Thyroid gland (tissue), 4 donors: Measurements from ENCODE around the gene HES3. TPM values are rescaled to one million over a fixed set of nuclear protein-coding genes. Genes with fewer than 3 reads are reported as not detected.
A peak's percentile ranks its signal among the peaks of the same experiment; 100 is the strongest.

Experiments used
- DNase-seq, 2 donors: peaks; one replicate each; pipeline ENCODE4 v3.0.0-alpha.2; 2019
- H3K27ac ChIP-seq, 3 donors: fragments of 200-600 bp; sonication (generic); 1 replicate in 2 of 3; 2 replicates in 1 of 3; pipeline ENCODE4 v1.5.1; 2016 to 2019; ENCODE audit warnings: mild to moderate bottlenecking in 1 of 3, moderate library complexity in 1 of 3
- H3K27me3 ChIP-seq: fragments of 200-600 bp; sonication (generic); one replicate; pipeline ENCODE4 v1.5.1; 2019
- H3K36me3 ChIP-seq, 2 donors: fragments of 200-600 bp; sonication (generic); one replicate each; pipeline ENCODE4 v1.5.1; 2016 to 2019
- H3K4me1 ChIP-seq, 2 donors: fragments of 200-600 bp; sonication (generic); one replicate each; pipeline ENCODE4 v1.5.1; 2017 to 2019
- H3K4me3 ChIP-seq, 3 donors: fragments of 200-600 bp; sonication (generic); replicated peaks in 1 of 3; 1 replicate in 2 of 3; 2 replicates in 1 of 3; pipeline ENCODE4 v1.5.1; 2016; ENCODE audit warnings: mild to moderate bottlenecking in 1 of 3
- H3K9me3 ChIP-seq: fragments of 200-600 bp; sonication (generic); one replicate; pipeline ENCODE4 v1.5.1; 2017
- CTCF ChIP-seq, 6 experiments: fragments of 200-600 bp in 3 of 6; fragments of 450-650 bp in 3 of 6; sonication (generic) in 3 of 6; IDR thresholded peaks; one replicate each; pipeline ENCODE4 v1.5.1; 2016 to 2019; ENCODE audit warnings: antibody characterized with exemption in 6 of 6, mild to moderate bottlenecking in 2 of 6, inconsistent platforms in 1 of 6, moderate library complexity in 1 of 6
- POLR2A ChIP-seq, 2 donors: fragments of 450-650 bp; IDR thresholded peaks; one replicate each; pipeline ENCODE4 v1.6.1; 2017; ENCODE audit warnings: antibody characterized with exemption in 2 of 2, mild to moderate bottlenecking in 2 of 2, moderate library complexity in 1 of 2
- WGBS, 2 donors: methylation state at CpG; one replicate each; pipeline ENCODE4 v1.1.5; 2017; 5-methylcytosine and 5-hydroxymethylcytosine counted together
- intact Hi-C: fragments of 100-400 bp; cut with DNase I; formaldehyde crosslinking; loops from one replicate; pipeline ENCODE4 v1.15.1; 2023
- total RNA-seq, 4 donors: library from RNA; depleted of rRNA; stranded (reverse); fragments of >200 nt; gene quantifications; one replicate each; pipeline ENCODE4 v1.2.3, GENCODE V29; 2016

Gene HES3
- total RNA-seq, 4 donors from 2014 or later: not detected

DNA sequence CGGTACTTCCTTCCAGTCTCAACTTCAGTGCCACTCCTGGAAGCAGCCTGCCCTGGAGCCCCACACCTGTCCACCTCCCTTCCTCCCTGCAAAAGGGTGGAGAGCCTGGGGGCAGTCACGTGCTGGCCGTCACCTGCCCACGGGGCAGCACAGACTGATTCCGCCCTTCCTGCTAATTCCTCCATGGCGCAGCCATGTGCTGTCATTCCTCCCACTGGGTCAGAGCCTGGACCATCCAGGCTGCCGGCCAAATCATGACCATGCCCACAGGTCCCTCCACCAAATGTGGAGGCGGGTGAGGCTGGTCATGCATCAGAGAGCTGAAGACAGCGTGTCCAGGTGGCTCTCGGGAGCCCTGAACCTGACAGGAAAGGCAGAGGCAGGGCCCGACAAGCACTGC is 41.4 kb downstream of the HES3 start:
- H3K36me3 ChIP-seq: no peaks in the 10 kb centered on the region
- no peak overlapping the region for H3K27ac ChIP-seq
- 50% methylated on average over 11 of the region's 11 CpGs; no CpG with 5 or more reads in 1 of the 2 donors for WGBS, 2 donors
- no peak for TF ChIP-seq POLR2A (IDR thresholded peaks at IDR 0.05)
- no peak for TF ChIP-seq CTCF (IDR thresholded peaks at IDR 0.05)
- intact Hi-C loops: no loop called here
- no peaks in the 10 kb centered on the region for H3K9me3 ChIP-seq
- H3K27me3 ChIP-seq: no peaks in the 10 kb centered on the region
- no peak overlapping the region for H3K4me3 ChIP-seq
- H3K4me1 ChIP-seq: peaks cover 20 to 37% of the 10 kb centered on the region in 2 donors
- peak; percentile 74 to 78 for DNase-seq

DNA sequence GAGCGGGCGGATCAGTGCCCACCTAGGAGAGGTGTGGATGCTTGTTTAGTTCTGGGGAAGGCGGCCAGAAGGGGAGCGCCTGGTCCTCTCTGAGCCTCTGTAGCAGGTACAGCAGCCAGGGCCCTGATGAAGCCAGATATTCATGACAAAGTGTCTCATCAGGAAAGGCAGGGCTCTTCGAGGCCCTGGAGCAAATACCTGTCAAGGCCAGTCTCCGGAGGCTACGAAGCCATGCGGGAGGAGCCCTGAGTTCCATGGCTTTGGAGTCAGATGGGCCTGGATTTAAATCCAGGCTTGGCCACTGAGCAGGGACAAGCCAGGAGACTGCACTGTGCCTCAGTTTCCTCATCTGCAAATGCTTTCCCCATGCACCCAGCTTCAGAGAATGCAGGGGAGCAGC is 42.3 kb downstream of the HES3 start:
- TF ChIP-seq POLR2A (IDR thresholded peaks at IDR 0.05) (no peak), CTCF (IDR thresholded peaks at IDR 0.05) (no peak)
- Histone ChIP-seq H3K9me3 (no peaks in the 10 kb centered on the region), H3K4me1 (peaks cover 20 to 37% of the 10 kb centered on the region in 2 donors), H3K27me3 (no peaks in the 10 kb centered on the region), H3K4me3 (no peak overlapping the region), H3K27ac (no peak overlapping the region), H3K36me3 (no peaks in the 10 kb centered on the region)
- intact Hi-C loops: no loop called here
- 97 to 98% methylated on average over 8 of the region's 8 CpGs for WGBS, 2 donors
- no peak for DNase-seq

GRCh38 chr1:6287029-6287428 is 43.0 kb downstream of the HES3 start:
- 54 to 65% methylated on average over 10 to 12 of the region's 13 CpGs for WGBS, 2 donors
- Histone ChIP-seq H3K27ac (peak overlapping the region in 2 of 3 donors; percentile 1 to 48), H3K27me3 (no peaks in the 10 kb centered on the region), H3K36me3 (no peaks in the 10 kb centered on the region), H3K9me3 (no peaks in the 10 kb centered on the region), H3K4me1 (peaks cover 20 to 37% of the 10 kb centered on the region in 2 donors), H3K4me3 (no peak overlapping the region)
- no peak for DNase-seq
- TF ChIP-seq CTCF (IDR thresholded peaks at IDR 0.05) (peak in 1 of 6 experiments; percentile 26), POLR2A (IDR thresholded peaks at IDR 0.05) (no peak)
- intact Hi-C loops: no loop called here

- intact Hi-C loops: no loop called here
- Histone ChIP-seq H3K9me3 (no peaks in the 10 kb centered on the region), H3K27me3 (no peaks in the 10 kb centered on the region), H3K4me3 (no peak overlapping the region), H3K4me1 (peaks cover 20 to 37% of the 10 kb centered on the region in 2 donors), H3K27ac (peak overlapping the region in 2 of 3 donors; percentile 46 to 48), H3K36me3 (no peaks in the 10 kb centered on the region)
- 16 to 18% methylated on average over 10 of the region's 10 CpGs for WGBS, 2 donors
- TF ChIP-seq POLR2A (IDR thresholded peaks at IDR 0.05): no peak
- peak in 1 of 6 experiments; percentile 28 for TF ChIP-seq CTCF (IDR thresholded peaks at IDR 0.05)
- peak; percentile 91 for DNase-seq
These were observed 43.5 kb downstream of the HES3 start for GRCh38 chr1:6287431-6287886.

GRCh38 chr1:6288026-6288425 is 44.0 kb downstream of the HES3 start:
- H3K27ac ChIP-seq: peak overlapping the region in 2 of 3 donors; percentile 46 to 48
- intact Hi-C loops: no loop called here
- H3K4me1 ChIP-seq: peaks cover 20 to 37% of the 10 kb centered on the region in 2 donors
- no peak for DNase-seq
- no peaks in the 10 kb centered on the region for H3K27me3 ChIP-seq
- TF ChIP-seq CTCF (IDR thresholded peaks at IDR 0.05): no peak
- no peak for TF ChIP-seq POLR2A (IDR thresholded peaks at IDR 0.05)
- no peak overlapping the region for H3K4me3 ChIP-seq
- no peaks in the 10 kb centered on the region for H3K9me3 ChIP-seq
- 85 to 88% methylated on average over 6 to 13 of the region's 14 CpGs for WGBS, 2 donors
- no peaks in the 10 kb centered on the region for H3K36me3 ChIP-seq
